ENCODE results near the gene CTAGE4.
"Not testable (repeated sequence)": the region's sequence is repeated elsewhere in the genome, so short reads cannot be mapped to it uniquely, and the experiment has no call there.

CTAGE4 gene

DNA sequence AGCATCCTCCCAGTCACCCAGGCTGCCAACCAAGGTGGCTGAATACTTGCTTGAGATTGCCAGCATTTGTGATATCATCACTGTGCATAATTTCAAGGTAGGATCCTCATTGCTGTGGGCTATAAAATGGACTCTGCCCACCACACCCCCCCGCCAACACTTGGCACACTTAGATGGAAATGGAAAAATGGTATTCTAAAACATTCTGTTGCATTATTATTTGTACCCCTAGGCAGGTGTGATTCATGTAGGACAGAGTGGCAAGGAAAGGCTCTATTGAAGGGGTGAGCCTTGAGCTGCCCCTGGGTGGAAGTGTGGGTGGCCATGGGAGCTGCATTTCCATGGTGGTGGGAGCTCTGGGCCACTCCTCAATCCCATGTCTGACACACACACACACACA lies 35.3 kb downstream of the CTAGE4 start:
- DNase-seq: not testable (repeated sequence)

GRCh38 chr7:144219149-144219548 lies 35.9 kb downstream of the CTAGE4 start:
- DNase-seq: not testable (repeated sequence)

GRCh38 chr7:144220531-144220930 lies 37.3 kb downstream of the CTAGE4 start:
- not testable (repeated sequence) for DNase-seq

GRCh38 chr7:144223675-144224074 lies 40.4 kb downstream of the CTAGE4 start:
- not testable (repeated sequence) for DNase-seq

- not testable (repeated sequence) for DNase-seq
Measured at GRCh38 chr7:144226866-144227265, 43.6 kb downstream of the CTAGE4 start.

DNA sequence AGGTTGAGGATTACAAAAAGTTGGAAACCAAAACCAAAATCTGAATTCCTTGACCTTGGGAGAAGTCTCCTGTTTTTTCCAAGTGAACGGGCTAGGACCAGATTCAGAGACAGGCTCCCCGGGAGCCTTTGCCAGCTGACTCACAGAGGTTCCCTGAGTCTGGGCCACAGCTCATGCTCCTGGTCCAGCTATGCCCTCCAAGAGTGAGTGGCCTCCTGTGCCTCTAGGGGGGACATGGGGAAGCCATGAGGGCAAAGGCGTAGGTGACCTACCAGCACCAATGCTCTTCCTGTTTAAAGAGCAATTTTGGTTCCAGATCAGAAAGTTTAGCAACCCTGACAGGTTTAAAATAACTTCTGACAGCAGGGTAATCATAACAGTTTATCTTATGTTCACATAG lies 45.5 kb downstream of the CTAGE4 start:
- not testable (repeated sequence) for DNase-seq

DNA sequence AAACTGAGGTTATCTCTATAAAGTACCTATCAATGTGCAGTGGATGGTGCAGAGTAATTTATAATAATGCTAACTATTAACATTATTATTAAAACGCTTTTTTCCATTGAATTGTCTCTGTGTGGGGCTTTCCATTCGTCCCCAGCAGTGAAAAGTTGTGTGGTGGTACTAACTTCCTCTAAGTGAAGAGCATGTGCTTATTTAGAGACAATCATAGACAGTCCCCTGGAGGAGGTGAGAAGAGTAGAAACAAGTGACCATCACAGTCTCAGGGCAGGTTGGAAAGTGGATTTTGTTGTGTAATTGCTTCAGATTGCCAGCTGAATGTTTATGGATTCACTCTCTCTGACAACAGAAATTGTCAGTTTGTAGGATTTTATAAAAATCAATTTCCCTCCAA lies 47.8 kb downstream of the CTAGE4 start:
- DNase-seq: not testable (repeated sequence)

DNA sequence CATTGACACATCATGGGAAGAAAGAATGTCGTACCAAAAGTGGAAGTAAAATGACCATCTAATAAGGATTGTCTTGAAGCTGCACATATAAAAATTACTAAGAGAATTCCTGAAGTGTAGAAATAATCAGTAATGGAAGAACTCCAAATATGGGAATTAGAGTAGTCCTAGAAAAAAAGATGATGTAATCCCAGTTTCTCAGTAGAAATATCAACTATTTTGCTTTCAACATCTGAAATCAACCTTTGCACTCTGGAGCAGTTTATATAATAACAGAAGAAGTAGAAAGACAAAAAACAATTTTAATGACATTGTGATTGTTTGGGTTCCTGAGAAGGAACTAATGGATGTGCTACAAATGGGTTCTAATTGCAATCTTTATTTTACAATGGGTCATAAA lies 49.8 kb downstream of the CTAGE4 start:
- DNase-seq: not testable (repeated sequence)

Measured in DMS153 (cell line).